Measurements from ENCODE around the gene RBM24.
"Not testable (repeated sequence)": the region's sequence is repeated elsewhere in the genome, so short reads cannot be mapped to it uniquely, and the experiment has no call there.

The RBM24 gene

DNA sequence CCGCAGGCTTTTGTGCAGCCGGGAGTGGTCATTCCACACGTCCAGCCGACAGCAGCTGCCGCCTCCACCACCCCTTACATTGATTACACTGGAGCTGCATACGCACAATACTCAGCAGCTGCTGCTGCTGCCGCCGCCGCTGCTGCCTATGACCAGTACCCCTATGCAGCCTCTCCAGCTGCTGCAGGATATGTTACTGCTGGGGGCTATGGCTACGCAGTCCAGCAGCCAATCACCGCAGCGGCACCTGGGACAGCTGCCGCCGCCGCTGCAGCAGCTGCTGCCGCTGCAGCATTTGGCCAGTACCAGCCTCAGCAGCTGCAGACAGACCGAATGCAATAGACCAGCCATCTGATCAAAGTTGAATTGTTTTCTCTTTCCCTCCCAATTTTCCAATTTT is 10.6 kb downstream of the RBM24 start:
- DNase-seq (ENCODE audit: low spot score), result no peak

DNA sequence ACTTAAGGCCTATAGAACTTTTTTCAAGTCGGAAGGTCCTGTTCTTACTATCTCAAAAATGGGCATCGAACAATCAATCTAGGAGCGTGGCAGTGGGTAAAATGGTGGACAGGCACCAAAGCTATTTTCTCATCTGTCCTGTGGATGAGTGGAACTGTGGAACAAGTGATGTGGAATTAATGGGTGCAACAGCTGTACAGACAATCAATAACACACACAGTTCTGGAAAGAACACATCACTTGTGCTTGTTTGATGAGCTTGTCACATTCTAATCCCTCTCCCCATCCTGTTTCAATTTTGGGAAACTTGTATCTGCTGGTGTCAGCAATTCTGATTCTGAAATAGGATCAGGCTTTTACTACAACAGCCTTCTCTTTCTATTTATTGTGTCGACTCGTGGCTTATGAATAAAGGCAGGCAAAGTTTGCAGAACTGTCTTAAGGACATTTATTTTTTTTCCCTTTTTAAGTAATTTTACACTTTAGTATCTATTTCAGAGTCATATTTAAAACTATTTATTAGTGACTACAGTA is 11.5 kb downstream of the RBM24 start:
- no peak for DNase-seq (ENCODE audit: low spot score)

DNA sequence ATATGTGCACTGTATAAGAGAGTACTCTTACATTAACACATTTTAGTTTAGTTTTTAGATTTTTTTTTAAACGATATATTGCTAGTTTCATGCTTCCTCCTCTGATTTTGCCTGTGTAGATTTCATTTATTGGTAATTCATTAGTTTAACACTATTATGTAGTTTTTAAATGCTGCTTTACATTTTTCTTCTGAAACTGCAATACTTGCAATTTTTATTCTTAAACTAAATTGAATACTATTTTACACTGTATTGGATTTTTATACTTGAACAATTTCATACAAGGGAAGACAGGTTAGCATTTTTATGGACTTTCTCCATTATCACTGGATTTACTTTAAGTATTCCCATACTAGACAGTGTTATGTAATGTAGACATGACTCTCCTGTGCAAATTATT is 12.2 kb downstream of the RBM24 start:
- no peak for DNase-seq (ENCODE audit: low spot score)

DNA sequence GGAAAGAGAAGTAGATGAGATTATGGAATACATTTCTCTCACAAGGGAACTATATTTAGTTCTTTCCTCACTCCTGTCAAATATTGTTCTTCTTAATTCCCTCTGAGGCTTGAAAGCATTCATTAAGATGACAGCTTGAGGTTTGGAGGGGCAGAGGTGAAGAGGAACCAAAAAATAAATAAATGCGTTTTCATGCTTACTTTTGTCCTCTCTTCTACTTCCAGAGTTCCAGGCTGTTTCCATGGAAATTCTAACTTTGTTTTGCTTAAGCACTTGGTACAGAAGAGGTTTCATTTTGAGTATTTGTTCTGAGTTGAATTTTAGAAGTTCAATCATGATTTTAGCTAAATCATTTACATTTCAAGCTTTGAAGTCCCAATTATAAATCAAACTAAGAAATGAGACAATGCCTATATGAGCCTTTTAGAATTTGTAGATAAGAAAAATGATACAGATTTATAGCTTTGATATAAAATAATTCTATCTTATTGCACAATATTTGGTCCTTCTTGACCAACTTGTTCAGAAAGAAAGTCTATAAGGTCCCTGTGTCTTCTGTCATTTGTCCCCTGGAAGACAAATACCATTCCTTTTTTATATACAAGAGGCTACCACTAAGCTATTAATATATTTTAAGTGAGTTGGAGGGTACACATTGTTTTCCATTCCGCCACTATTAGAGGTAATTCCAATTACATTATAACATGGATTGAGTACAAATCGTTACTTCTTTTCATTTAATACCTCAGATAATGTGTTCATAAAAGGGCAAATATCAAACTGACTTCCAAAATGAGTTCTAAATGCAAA is 16.3 kb downstream of the RBM24 start:
- DNase-seq (ENCODE audit: low spot score), result no peak

DNA sequence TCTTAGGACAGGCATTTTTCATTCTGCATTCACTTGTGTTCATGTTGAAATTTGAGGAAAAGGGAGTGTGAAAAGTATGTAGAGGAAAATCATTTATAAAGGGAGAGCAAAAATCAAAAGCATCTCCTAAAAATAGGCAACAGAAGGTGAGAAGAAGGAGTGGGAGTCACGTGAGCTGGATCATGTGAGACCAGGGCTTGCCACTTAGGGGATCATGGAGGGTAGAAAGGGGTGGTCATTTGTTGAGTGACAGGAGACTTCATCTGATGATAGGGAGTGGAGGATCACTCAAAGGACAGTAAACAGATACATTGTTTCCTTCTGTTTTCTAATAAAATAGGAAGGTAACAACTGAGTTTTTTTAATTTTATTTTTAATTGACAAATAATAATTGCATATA is 17.1 kb downstream of the RBM24 start:
- no peak for DNase-seq (ENCODE audit: low spot score)

DNA sequence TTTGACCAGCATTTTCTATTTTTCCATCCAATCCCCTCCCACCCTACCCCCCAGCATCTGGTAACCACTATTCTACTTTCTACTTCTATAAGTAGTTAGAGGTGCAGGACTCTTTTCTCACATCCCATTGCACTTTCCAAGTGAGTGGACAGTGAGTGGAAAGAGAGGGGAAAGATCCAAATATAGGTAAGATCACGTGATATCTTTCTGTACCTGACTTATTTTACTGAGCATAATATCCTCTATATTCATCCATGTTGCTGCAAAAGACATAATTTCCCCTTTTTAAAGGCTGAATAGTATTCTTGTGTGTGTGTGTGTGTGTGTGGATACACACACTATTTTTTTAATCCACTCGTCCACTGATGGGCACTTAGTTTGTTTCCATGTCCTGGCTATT is 18.1 kb downstream of the RBM24 start:
- no peak for DNase-seq (ENCODE audit: low spot score)

DNA sequence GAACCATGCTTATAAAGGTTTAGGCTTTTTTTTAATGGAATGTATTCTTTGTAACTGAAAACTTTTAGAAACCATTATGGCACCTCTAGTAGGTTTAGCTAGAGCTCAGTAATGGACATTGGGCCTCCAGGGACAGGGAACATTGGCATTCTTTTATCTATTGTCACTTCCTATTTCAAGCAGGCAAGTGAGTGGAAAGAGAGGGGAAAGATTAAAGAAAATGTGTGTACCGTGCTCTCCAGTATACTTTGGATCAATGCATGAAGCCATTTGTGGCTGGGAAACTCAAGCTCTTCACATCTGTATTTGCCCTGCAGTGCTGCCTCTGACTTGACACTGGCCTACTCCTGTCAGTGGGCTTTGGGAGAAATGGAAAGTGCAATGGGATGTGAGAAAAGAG is 18.6 kb downstream of the RBM24 start:
- no peak for DNase-seq (ENCODE audit: low spot score)

DNA sequence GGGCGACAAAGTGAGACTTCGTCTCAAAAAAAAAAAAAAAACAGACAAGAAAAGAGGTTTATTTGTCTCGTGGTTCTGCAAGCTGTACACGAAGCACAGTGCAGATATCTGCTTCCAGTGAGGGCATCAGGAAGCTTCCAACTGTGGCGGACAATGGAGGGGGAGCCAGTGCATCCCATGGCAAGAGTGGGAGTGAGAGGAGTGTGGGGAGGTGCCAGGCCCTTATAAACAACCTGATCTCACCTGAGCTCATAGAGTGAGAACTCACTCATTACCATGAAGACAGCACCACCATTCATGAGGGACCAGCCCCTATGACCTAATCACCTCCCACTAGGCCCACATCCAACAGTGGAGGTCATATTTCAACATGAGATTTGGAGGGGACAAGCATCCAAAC is 19.5 kb downstream of the RBM24 start:
- no peak for DNase-seq (ENCODE audit: low spot score)

DNA sequence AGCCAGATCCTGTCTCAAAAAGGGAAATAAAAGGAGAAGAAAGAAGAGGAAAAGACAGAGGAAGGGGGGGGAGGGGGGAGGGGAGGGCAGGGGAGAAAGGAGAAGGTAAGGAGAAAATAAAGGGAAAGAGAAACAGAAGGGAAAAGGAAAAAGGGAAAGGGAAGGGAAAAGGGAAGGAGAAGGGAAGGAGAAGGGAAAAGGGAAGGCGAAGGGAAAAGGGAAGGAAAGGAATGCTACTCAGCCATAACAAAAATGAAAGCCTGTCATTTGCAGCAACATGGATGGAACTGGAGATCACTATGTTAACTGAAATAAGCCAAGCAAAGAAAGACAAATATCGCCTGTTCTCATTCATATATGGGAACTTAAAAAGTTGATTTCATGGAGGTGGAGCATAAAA is 22.3 kb downstream of the RBM24 start:
- DNase-seq (ENCODE audit: low spot score), result no peak

DNA sequence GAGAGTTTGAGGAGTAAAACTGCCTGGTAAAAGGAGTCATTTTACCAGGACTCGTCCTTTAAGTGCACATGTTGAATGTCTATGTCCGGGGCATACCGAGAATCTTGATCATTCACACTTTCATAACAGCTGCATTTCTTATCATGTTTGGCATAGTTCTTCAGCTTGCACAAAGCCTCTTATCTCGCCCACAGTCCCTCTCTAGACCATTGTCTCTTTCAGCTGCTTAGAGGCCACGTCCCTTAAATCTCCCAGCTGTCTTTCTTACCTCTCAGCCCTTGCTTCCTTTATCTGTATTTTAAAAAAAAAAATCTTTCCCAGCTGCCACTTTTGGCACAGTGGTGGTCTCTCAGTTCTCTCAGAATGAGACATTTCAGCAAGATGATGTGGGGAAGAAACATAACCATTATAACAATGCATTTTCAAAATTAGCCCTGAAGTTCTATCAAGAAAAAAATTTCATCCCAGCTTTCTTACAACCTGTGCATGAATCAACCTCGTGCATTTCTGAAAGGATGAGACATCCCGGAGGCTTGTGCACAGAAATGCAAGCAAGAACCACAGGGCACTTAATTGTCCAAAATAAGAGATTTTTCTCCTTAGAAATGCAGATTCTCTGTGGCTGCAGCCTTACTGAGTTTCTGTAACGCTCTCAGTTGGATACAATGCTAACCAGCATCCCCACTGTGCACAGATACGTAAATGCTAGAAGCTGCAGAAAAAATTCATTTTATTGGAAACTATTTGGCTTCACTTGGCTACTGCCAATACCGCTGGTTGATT is 24.2 kb downstream of the RBM24 start:
- DNase-seq (ENCODE audit: low spot score), result no peak

DNA sequence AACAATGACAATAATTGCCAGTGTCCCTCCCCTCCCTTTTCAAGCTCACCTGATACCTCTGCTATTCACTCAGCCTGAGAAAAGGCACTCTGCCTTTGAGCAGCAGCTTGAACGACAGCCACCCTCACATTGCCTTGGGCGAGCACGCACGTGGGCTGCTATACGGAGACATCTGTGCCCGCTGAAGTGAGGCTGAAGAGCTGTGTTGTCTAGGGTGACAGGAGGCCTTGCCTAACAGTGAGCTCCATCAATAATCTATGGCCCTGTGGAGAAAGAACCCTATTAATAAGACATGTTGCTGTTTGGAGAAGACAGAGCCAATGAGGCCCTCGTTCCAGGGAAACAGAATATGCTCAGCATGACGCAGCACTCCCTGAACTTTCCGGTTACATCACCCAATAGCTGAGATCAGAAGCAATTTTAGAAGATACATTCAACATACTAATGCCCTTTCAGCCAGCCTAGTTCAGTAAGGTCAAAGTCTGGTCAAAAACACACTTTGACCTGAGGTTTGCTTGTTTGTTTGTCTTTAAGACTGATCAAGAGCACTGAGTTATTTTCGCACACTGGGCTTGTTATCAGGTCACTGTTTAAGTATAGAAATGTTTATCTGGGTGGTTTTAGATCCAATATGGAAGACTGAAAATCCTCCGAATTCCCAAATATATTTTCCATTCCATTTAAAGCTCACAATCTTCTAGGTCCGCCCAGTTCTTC is 30.6 kb downstream of the RBM24 start:
- DNase-seq (ENCODE audit: low spot score), result no peak

DNA sequence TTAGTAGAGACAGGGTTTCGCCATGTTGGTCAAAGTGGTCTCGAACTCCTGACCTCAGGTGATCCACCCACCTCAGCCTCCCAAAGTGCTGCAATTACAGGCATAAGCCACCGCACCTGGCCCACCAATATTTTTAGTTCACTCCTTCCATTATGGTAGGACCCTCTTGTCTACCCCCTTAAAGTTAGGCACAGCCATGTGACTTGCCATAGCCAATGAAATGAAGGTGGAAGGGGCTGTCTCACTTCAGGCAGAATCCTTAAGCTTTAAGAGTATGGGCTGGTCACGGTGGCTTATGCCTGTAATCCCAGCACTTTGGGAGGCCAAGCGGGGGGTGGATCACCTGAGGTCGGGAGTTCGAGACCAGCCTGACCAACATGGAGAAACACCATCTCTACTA is 32.1 kb downstream of the RBM24 start:
- not testable (repeated sequence) for DNase-seq (ENCODE audit: low spot score)

DNA sequence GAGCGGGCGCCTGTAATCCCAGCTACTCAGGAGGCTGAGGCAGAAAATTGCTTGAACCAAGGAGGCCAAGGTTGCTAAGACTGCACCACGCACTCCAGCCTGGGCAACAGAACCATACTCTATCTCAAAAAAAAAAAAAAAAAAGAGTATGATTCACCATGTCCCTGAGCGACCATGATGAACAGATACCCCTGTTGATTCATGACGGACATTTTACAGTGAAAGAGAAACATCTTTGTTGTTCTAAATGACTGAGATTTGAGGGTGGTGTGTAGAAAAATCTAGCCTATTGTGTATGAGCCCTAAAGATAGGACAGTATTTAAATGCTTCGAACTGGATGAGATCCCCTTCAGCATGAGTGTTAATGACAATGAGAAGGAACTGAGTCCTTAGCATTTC is 32.8 kb downstream of the RBM24 start:
- peak; percentile 83 for DNase-seq (ENCODE audit: low spot score)

DNA sequence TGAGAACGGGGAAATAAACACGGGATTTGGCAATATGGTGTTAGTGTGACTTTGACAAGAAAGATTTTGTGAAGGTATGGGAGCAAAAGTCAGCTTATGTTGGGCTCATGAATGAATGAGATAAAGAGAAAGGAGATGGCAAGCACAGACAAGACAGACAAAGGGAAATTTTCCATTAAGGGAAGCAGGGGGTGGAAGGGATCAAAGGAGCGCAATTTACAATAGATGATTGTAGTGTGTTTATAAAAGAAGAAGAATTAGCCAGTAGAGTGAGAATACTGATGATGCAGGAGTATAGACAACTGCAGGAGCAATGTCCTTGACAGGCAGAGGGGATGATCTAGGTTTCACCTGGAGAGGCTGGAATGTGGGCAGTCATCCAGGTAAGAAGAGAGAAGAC is 34.1 kb downstream of the RBM24 start:
- no peak for DNase-seq (ENCODE audit: low spot score)

DNA sequence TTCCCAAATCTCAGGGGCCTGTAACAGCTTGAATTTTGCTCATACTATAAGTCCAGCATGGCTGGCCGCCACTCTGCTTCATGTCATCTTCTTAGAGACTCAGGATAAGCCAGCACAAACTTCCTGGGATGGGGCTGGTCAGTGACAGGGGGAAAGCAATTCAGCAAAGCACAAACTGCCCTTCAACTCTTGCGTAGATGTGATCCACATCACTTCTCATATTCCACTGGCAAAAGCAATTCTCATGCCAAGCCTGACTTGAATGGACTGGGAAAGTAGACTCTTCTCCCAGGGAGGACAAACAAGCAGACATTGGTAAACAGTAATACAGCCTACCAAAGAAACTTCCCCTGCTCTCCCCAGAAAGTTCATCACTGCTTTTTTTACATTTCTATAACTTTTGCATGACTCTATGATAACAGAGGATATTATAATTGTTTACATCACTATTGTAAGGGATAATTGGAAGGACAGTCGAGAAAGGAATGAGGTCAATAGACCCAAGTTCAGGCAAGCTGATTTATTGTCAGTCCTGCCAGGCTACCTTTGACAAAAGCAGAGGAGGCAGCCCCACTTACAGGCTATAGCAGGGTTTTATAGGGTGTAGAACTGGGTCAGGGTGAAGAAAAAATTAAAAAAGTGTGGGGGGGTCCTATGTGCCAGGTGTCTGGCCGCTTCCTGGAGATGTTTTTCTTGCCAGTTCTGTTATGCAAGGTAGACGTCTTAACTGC is 37.4 kb downstream of the RBM24 start:
- DNase-seq (ENCODE audit: low spot score), result no peak

DNA sequence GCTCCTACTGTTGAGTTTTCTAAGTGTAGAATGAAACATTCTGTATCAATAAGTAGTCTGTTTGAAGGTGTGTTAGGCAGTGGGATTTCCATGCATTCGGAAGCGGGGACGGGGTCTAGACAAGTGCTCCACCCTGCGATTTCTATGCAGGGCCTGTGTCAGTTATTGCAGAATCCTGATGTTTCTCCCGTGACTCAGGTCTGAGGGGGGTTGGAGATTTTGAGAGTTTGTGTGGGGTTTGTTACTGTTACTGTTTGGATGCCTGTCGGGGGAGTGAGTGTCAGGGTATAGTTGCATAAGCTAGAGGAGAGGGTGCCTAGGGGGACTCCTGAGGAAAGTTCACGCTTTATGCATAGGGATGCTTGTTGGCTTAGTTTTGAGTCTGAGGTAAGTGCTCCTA is 39.1 kb downstream of the RBM24 start:
- DNase-seq (ENCODE audit: low spot score), result not testable (repeated sequence)

DNA sequence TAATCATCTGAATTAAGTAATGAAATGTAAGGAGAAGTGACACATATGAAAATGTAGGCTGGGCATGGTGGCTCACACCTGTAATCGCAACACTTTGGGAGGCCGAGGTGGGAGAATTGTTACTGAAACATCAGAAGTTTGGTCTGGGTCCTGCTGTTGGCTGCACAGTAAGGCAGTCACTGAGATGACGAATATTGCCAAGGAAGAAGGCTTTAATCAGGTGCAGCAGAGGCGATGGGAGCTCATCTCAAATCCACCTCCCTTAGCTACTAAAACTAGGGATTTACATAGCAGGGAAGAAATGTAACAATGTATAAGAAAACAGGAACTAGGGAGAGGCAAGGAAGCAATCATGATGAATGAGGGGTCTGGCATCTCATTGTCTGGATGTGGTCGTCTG is 50.1 kb downstream of the RBM24 start:
- no peak for DNase-seq (ENCODE audit: low spot score)

DNA sequence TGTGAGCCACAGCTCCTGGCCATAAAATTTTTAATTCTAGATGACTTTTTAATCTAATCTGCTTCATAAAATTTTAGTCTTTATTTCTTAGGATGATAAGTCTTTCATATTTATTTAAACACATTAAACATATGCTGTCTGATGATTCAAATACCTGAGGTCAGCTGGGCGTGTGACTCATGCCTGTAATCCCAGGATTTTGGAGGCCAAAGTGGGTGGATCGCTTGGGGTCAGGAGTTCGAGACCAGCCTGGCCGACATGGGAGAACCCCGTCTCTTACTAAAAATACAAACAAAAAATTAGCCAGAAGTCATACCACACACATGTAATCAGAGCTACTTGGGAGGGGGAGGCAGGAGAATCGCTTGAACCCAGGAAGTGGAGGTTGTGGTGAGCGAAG is 53.1 kb downstream of the RBM24 start:
- DNase-seq (ENCODE audit: low spot score), result no peak

DNA sequence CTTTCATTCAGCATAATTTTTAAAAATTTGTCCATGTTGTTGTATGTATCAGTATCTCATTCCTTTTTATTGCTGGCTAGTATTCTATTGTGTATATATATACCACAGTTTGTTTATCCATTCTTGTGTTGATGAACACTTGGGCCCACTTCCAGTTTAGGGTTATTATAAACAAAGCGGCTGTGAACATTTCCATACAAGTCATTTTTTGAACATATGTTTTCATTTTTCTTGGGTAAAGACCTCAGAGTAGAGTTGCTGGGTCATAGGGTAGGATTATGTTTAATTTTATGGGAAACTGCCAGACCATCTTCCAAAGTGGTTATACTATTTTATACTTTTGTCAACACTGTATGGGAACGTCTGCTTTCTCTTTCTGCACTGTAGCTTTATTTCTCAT is 55.3 kb downstream of the RBM24 start:
- DNase-seq (ENCODE audit: low spot score), result no peak

DNA sequence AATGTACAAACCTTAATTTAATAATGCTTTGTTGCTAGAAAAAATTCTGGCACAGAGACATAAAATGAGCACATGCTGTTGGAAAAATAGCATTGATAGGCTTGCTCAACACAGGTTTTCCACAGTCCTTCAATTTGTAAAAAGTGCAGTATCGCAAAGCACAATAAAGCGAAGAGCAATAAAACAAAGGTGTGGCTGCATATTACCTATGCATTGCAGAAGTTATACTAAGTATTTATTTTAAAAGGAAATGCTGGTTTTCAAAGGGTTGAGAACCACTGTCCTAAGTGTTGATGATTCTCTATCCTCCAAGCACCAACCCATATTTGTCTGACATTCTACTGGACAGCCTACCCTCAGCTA is 58.1 kb downstream of the RBM24 start:
- DNase-seq (ENCODE audit: low spot score), result no peak

DNA sequence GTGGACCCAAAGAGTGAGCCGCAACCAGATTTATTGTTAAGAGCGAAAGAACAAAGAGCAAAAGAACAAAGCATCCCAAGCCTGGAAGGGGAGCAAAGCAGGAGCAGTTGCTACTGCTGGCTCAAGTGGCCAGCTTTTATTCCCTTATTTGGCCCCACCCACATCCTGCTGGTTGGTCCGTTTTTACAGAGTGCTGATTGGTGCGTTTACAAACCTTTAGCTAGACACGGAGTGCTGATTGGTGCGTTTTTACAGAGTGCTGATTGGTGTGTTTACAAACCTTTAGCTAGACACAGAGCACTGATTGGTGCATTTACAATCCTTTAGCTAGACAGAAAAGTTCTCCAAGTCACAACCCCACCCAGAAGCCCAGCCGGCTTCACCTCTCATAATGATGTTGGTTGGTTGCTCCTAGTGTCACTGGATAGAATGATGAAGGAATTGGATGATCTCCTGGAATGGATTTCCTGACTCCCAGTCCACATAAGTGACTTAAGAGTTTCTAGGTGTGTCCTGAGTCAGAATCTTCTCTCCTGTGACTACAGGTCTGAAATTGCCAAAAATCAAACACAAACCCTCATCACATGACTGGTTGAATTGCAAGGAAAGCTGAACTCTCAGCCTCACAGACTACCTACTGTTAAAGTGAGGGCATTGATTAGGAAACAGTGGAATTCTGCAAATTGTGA is 60.1 kb downstream of the RBM24 start:
- no peak for DNase-seq (ENCODE audit: low spot score)

DNA sequence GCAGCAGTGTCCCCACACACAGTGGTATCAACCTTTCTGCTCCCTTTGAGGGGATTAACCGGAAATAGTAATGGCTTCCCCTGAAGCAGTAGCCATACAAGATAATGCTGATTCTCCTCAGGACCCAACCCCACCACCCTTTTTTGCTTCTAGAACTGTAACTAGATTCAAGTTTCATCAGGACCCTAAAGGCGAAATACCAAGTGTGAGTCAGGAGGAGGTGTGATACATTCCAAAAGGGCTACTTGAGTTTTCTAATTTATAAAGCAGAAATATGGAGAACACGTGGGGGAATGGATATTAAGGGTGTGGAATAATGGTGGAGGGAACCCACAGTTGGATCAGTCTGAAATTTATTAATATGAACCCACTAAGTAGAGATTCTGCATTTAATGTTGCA is 60.7 kb downstream of the RBM24 start:
- DNase-seq (ENCODE audit: low spot score), result no peak

Data from COLO829 (cell line).